GM18505 (cell line): ENCODE results near the gene SRI.
"Not testable (repeated sequence)": the region's sequence is repeated elsewhere in the genome, so short reads cannot be mapped to it uniquely, and the experiment has no call there.

Experiments used
- ATAC-seq: cut with Tn5 transposase; IDR thresholded peaks from one replicate; pipeline ENCODE4 v1.9.1; 2021; ENCODE audit not compliant: unreplicated experiment
- POLR2A ChIP-seq: IDR thresholded peaks from 4 replicates; pipeline ENCODE4 v1.6.1; 2011; ENCODE audit warnings: borderline replicate concordance; ENCODE audit not compliant: insufficient read depth, insufficient read length; ENCODE audit errors: extremely low read depth

Gene SRI, protein sequence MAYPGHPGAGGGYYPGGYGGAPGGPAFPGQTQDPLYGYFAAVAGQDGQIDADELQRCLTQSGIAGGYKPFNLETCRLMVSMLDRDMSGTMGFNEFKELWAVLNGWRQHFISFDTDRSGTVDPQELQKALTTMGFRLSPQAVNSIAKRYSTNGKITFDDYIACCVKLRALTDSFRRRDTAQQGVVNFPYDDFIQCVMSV

DNA sequence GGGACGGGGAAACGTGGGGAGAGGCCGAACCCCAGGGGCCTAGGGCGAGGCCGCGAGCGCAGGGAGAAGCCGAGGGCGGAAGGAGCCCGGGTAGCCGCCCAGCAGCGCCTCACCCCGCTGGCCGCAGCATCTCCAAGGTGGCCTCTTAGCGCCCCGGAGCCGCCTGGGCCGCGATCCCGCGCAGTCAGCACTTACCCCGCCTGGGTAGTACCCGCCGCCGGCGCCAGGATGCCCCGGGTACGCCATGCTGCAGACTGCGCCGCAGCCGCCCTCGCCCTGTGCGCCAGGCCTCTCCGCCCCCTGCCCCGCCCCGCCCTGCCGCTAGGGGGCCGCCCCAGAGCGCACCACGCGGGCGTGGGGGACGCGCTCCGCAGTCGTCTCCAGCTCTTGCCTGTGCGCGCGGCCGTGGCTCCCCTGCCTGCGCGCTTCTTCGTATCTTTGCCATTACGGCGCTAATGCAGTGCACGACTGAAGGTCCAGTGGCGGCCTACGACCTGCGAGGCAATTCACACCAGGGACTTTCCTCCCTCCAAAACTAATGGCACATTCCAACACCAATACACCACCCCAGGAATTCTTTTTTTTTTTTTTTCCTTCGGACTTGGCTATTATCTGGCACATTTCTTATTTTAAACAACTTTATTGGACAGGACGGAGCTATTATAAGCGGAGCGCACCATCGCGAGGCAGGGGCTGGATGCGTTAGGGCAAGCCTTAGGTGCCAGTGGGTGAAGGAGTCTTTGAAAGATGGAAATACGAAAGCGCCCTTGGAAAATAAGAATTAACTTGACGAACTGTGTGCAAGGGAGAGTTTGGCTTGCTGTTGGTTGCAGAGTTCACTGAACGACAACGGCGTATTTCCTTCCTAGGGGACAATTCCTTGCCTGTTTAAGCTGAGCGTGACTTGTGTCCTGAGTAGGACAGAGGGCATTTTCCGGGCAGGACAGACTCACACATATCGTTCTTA, at the start of gene SRI:
Gene SRI (minus strand): TSS at position 258 of the 967 bp plus-strand sequence. CDS start 12 bp downstream, at position 246.
- peak; percentile 77 for ATAC-seq
- TF ChIP-seq POLR2A: peak; percentile 85

DNA sequence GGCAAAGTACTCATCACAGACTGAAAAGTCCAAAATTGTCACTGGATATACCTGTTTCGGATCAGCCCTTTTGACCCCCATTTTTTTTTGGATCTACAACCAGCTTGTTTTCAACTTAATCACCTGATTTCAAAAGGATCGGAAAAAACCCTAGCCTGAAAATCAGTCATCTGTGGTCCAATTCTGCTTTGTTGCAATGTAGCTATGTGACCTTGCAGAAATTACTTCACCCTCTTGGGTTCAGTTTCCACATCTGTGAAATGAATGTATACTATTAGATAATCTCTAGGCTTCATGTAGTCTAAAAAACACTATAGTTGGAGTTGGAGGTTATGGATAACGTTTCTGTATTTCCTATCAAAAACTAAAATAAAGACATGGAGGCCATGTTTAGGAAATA, 49.7 kb upstream of the SRI start:
- ATAC-seq: no peak
- TF ChIP-seq POLR2A: no peak

GRCh38 chr7:88268858-88269257, 49.0 kb upstream of the SRI start:
- ATAC-seq: no peak
- no peak for TF ChIP-seq POLR2A

DNA sequence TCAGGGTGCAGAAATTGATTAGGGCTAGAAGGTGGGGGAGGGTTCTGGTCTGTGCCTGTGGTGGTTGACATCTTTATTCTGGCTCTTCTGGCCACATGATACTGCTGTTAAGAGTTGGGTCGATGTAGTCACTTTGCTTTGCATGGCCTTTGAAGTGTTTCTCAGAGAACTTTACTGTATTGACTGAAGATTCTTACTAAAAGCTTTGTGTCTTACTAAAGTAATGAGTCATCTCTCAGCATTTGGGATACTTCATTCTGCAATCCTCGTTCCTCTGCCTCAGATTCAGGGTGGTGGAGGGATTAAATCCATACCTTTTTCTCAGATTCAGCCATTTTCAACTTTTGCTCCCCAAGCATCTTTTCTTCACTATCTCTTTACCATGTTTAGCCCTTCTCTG, 48.2 kb upstream of the SRI start:
- TF ChIP-seq POLR2A: no peak
- ATAC-seq: no peak

DNA sequence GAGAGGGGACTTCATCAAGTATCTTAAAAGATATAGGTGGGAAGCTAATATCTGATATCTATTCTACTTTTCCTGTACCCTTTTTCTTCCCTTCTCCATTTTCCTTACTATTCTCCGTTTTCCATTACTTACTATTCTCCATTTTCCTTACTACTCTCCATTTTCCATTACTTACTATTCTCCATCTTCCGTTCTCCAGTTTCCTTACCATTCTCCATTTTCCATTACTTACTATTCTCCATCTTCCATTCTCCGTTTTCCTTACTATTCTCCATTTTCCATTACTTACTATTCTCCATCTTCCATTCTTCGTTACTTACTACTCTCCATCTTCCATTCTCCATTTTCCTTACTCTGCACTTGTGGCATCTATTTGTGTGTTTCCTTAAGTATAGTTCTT, 47.6 kb upstream of the SRI start:
- no peak for ATAC-seq
- no peak for TF ChIP-seq POLR2A

GRCh38 chr7:88264987-88265386, 45.1 kb upstream of the SRI start:
- not testable (repeated sequence) for ATAC-seq

DNA sequence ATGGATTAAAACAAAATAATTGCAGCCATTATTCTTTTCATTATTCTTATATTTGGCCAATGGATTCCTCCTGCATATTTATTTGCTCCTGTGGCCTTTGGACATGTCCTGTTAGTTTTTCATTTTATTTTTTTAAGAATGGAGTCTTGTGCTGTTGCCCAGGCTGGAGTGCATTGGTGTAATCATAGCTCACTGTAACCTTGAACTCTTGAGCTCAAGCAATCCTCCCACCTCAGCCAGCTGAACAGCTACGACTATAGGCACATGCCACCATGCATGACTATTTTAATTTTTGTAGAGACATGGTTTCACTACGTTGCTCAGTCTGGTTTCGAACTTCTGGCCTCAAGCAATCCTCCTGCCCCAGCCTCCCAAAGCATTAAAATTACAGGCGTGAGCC, 42.7 kb upstream of the SRI start:
- ATAC-seq: no peak
- TF ChIP-seq POLR2A: no peak

DNA sequence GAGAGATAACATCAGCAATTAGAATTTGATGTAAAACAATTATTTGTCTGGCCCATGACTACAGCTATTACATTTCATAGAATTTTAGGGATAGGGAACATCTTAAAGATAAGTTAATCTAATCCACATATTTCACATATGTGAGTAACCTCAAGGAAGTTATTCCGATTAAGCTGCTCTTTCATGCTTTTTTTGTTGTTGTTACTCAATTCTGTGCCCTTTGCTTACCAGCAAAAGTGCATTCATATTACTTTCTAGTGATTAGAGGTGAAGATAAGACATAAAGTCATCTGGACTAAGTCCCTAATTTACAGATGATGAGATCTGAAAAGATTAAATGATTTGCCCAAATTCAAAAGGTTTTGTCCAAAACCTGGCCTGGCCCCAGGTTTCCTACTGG, 40.9 kb upstream of the SRI start:
- ATAC-seq: no peak
- no peak for TF ChIP-seq POLR2A

DNA sequence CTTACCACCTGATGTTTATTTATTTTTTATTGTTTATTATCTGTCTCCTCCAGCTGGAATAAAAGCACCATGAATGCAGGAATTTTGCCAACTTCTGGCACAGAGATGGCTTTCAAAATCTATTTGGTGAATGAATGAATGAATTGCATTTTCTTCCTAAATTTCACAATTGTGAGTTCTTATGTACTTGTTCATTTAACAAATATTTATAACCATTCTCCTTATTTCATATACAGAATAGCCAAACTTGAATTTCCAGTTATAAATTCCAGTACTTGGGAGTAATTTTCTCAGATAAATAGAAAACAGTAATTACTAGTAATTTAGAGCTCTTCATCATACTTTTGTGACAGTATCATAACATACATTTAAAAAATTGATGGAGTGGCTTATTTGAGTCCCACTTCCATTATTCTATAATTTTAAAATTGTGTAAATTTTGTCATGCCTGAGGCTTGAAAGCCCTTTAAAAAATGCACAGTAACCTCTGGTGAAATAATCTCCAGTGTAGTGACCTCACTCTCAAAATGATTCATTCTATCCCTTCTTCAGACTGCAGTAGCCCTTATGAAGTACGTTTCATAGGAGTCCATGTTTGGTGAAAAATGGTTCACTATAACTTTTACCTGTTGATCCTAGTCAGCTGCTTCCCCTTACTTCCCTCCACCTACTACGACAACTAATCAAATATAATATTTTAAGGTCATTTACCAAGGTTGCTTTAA, 40.0 kb upstream of the SRI start:
- ATAC-seq: no peak
- TF ChIP-seq POLR2A: no peak

GRCh38 chr7:88258296-88258695, 38.5 kb upstream of the SRI start:
- not testable (repeated sequence) for ATAC-seq

DNA sequence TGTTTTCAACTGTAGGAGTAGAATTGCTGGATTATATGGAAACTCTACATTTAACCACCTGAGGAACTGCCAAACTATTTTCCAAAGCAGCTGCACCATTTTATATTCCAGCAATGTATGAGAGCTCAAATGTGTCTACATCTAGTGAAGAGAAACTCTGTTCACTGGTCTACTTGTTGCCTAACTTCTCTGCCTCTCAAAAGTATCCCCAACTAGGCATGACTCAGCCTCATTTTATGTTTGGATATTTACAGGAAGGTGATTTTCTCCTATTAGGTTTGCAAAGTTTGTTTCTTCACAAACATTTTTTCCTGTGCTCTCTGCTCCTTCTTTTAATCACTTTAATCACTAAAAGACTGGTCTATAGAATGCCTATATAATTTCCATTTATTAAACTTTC, 37.1 kb upstream of the SRI start:
- no peak for ATAC-seq

GRCh38 chr7:88254721-88255424, 35.0 kb upstream of the SRI start:
- TF ChIP-seq POLR2A: no peak
- ATAC-seq: no peak

More for the DNA sequence above, 37.1 kb upstream of the SRI start:
- no peak for TF ChIP-seq POLR2A

- no peak for ATAC-seq
- no peak for TF ChIP-seq POLR2A
Observed at GRCh38 chr7:88253640-88254039, 33.8 kb upstream of the SRI start.
